Esophagus squamous epithelium (tissue), 4 donors: ENCODE data around the gene NIF3L1.

Source experiments
- CTCF ChIP-seq, 6 experiments: fragments of 450-650 bp in 4 of 6; fragments of 200-600 bp in 2 of 6; sonication (generic) in 2 of 6; IDR thresholded peaks; one replicate each; pipeline ENCODE4 v1.5.1; 2016 to 2019; ENCODE audit warnings: antibody characterized with exemption in 6 of 6, mild to moderate bottlenecking in 4 of 6, moderate library complexity in 4 of 6
- POLR2A ChIP-seq, 4 donors: fragments of 450-650 bp; IDR thresholded peaks; one replicate each; pipeline ENCODE4 v1.6.1; 2017; ENCODE audit warnings: antibody characterized with exemption in 4 of 4, mild to moderate bottlenecking in 4 of 4, moderate library complexity in 3 of 4

- no peak for TF ChIP-seq CTCF (IDR thresholded peaks at IDR 0.05)
- TF ChIP-seq POLR2A (IDR thresholded peaks at IDR 0.05) = no peak
Measured at GRCh38 chr2:200877443-200877842, 11.7 kb upstream of the NIF3L1 start.
